Panc1 (cell line): ENCODE data around the gene STX18. TPM values are rescaled to one million over a fixed set of nuclear protein-coding genes. Genes with fewer than 3 reads are reported as not detected.

Experiments used
- ATAC-seq: fragments of 200-7000 bp; cut with Tn5 transposase; 2 replicates; pipeline ENCODE4 v1.9.1; 2020; ENCODE audit warnings: mild to moderate bottlenecking, moderate library complexity
- BruUV-seq: library from RNA; stranded (reverse); fragments of 400-500 nt; replicated peaks from 2 replicates; lab custom pipeline; 2021; lab: Mats Ljungman, UMichigan
- CTCF ChIA-PET: fragments of 300-600 bp; sonication (Branson Sonifier 250); formaldehyde crosslinking; loops from one replicate; lab custom pipeline; 2022; ENCODE audit warnings: antibody characterized with exemption; lab: Charles Lee
- POLR2A ChIA-PET: fragments of 300-600 bp; sonication (Branson Sonifier 250); formaldehyde crosslinking; loops from one replicate; lab custom pipeline; 2022; ENCODE audit warnings: antibody characterized with exemption; lab: Charles Lee
- DNase-seq: peaks from one replicate; pipeline ENCODE4 v3.0.0-alpha.2; 2010; ENCODE audit warnings: low read depth, low spot score
- H3K27ac ChIP-seq: 2 replicates; pipeline ENCODE4 v1.5.1; 2011; ENCODE audit warnings: mild to moderate bottlenecking, low read length, inconsistent platforms
- H3K27me3 ChIP-seq: fragments of 200-500 bp; sonication (Bioruptor generic); 2 replicates; pipeline ENCODE4 v1.6.0; 2014; ENCODE audit warnings: low read length, inconsistent platforms; ENCODE audit not compliant: control insufficient read depth, insufficient read depth
- H3K36me3 ChIP-seq: fragments of 200-500 bp; sonication (Bioruptor generic); 2 replicates; pipeline ENCODE4 v1.5.1; 2014; ENCODE audit warnings: inconsistent platforms, mild to moderate bottlenecking, low read length, moderate library complexity; ENCODE audit not compliant: control insufficient read depth, insufficient read depth
- H3K4me1 ChIP-seq: 2 replicates; pipeline ENCODE4 v1.5.1; 2011; ENCODE audit warnings: inconsistent platforms, mild to moderate bottlenecking, low read length, moderate library complexity; ENCODE audit not compliant: control insufficient read depth, insufficient read depth
- H3K4me3 ChIP-seq, 2 experiments: 2 replicates each; pipeline ENCODE4 v1.5.1; 2011 to 2012; ENCODE audit warnings: low read depth in 2 of 2, low read length in 2 of 2, mild to moderate bottlenecking in 2 of 2, inconsistent platforms in 1 of 2, moderate library complexity in 1 of 2
- H3K9me3 ChIP-seq: fragments of 200-500 bp; sonication (Bioruptor generic); 2 replicates; pipeline ENCODE4 v1.5.1; 2014; ENCODE audit warnings: low read depth, mild to moderate bottlenecking, inconsistent platforms, low read length, moderate library complexity; ENCODE audit not compliant: control insufficient read depth, insufficient read depth
- POLR2AphosphoS5 ChIP-seq: IDR thresholded peaks from 2 replicates; pipeline ENCODE4 v1.6.1; 2012; ENCODE audit warnings: mild to moderate bottlenecking, low read depth, low read length, moderate library complexity
- SIN3A ChIP-seq: IDR thresholded peaks from 2 replicates; pipeline ENCODE4 v1.6.1; 2012; ENCODE audit warnings: low read depth, mild to moderate bottlenecking, low read length, moderate library complexity, borderline replicate concordance; ENCODE audit not compliant: insufficient read depth
- TCF7L2 ChIP-seq: IDR thresholded peaks from 2 replicates; pipeline ENCODE4 v1.6.1; 2011; ENCODE audit warnings: mild to moderate bottlenecking, low read depth, low read length, inconsistent platforms
- in situ Hi-C: cut with HindIII; loops from 2 replicates; pipeline ENCODE4 v1.10.0; 2016; ENCODE audit warnings: low sequenced_read_pairs, low pct_unique_long_range_greater_than_20kb
- intact Hi-C: fragments of 100-400 bp; cut with micrococcal nuclease; formaldehyde crosslinking; loops from one replicate; pipeline ENCODE4 v1.10.0; 2022; ENCODE audit not compliant: unreplicated experiment
- total RNA-seq: library from RNA; stranded (reverse); gene quantifications from one replicate; pipeline ENCODE4 v1.2.1, GENCODE V29; 2021; ENCODE audit not compliant: unreplicated experiment
- TF ChIP-seq, protein P1 (sequence below), 2 experiments: IDR thresholded peaks; 2 replicates each; pipeline ENCODE4 v1.6.1; 2011 to 2012; ENCODE audit warnings: low read depth in 2 of 2, control low read depth in 1 of 2, low read length in 1 of 2, mild to moderate bottlenecking in 1 of 2, moderate library complexity in 1 of 2; ENCODE audit not compliant: insufficient read depth in 1 of 2
- TF ChIP-seq, protein P2 (sequence below): fragments of 450-650 bp; IDR thresholded peaks from 2 replicates; pipeline ENCODE4 v1.5.1; 2017; ENCODE audit warnings: mild to moderate bottlenecking

Gene STX18
- total RNA-seq, 1 experiment from 2014 or later = 15.0 TPM

DNA sequence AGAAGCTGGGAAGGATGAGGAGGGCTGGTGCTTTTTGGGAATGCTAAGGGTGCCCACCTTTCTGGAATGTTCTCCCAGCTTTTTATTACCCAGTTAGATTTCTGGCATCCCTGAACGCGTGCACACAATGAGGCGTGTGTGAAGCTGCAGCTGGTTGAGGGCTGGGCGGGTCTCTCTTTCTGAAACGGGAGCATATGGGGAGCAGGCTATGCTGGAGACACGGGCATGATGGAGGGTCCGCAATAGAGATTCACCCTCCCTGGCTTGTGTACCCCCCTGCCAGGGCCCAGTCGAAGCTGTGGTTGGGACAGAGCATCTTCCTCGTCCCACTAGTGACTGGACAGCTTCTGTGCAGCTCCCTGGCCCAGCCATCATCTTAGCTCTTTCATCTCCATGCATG lies 146.5 kb downstream of the STX18 start:
- CTCF ChIA-PET = no interaction called here
- no peak for TF ChIP-seq TCF7L2
- no peak for TF ChIP-seq SIN3A
- TF ChIP-seq, protein P1, sequence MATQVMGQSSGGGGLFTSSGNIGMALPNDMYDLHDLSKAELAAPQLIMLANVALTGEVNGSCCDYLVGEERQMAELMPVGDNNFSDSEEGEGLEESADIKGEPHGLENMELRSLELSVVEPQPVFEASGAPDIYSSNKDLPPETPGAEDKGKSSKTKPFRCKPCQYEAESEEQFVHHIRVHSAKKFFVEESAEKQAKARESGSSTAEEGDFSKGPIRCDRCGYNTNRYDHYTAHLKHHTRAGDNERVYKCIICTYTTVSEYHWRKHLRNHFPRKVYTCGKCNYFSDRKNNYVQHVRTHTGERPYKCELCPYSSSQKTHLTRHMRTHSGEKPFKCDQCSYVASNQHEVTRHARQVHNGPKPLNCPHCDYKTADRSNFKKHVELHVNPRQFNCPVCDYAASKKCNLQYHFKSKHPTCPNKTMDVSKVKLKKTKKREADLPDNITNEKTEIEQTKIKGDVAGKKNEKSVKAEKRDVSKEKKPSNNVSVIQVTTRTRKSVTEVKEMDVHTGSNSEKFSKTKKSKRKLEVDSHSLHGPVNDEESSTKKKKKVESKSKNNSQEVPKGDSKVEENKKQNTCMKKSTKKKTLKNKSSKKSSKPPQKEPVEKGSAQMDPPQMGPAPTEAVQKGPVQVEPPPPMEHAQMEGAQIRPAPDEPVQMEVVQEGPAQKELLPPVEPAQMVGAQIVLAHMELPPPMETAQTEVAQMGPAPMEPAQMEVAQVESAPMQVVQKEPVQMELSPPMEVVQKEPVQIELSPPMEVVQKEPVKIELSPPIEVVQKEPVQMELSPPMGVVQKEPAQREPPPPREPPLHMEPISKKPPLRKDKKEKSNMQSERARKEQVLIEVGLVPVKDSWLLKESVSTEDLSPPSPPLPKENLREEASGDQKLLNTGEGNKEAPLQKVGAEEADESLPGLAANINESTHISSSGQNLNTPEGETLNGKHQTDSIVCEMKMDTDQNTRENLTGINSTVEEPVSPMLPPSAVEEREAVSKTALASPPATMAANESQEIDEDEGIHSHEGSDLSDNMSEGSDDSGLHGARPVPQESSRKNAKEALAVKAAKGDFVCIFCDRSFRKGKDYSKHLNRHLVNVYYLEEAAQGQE (IDR thresholded peaks at IDR 0.05; ENCODE audit: insufficient read depth in 1 of 2, low read depth in 2 of 2, low read length in 1 of 2) = no peak
- TF ChIP-seq POLR2AphosphoS5 = no peak
- TF ChIP-seq, protein P2, sequence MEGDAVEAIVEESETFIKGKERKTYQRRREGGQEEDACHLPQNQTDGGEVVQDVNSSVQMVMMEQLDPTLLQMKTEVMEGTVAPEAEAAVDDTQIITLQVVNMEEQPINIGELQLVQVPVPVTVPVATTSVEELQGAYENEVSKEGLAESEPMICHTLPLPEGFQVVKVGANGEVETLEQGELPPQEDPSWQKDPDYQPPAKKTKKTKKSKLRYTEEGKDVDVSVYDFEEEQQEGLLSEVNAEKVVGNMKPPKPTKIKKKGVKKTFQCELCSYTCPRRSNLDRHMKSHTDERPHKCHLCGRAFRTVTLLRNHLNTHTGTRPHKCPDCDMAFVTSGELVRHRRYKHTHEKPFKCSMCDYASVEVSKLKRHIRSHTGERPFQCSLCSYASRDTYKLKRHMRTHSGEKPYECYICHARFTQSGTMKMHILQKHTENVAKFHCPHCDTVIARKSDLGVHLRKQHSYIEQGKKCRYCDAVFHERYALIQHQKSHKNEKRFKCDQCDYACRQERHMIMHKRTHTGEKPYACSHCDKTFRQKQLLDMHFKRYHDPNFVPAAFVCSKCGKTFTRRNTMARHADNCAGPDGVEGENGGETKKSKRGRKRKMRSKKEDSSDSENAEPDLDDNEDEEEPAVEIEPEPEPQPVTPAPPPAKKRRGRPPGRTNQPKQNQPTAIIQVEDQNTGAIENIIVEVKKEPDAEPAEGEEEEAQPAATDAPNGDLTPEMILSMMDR = no peak
- no peak overlapping the region for H3K27ac ChIP-seq
- H3K36me3 ChIP-seq = no peaks in the 10 kb centered on the region
- POLR2A ChIA-PET = interaction anchor here (1.4 kb wide), 1 partner anchor 8 kb away, joined by 3 read pairs; the partner anchor contains the start of gene NSG1
- in situ Hi-C loops = no loop called here
- H3K4me1 ChIP-seq = no peaks in the 10 kb centered on the region
- intact Hi-C loops = no loop called here
- no peaks in the 10 kb centered on the region for H3K9me3 ChIP-seq
- no peak for DNase-seq
- H3K27me3 ChIP-seq = no peaks in the 10 kb centered on the region; the same call in none of the 2 replicates
- ATAC-seq = no peak
- no TSS peak for BruUV-seq
- no peak overlapping the region for H3K4me3 ChIP-seq

DNA sequence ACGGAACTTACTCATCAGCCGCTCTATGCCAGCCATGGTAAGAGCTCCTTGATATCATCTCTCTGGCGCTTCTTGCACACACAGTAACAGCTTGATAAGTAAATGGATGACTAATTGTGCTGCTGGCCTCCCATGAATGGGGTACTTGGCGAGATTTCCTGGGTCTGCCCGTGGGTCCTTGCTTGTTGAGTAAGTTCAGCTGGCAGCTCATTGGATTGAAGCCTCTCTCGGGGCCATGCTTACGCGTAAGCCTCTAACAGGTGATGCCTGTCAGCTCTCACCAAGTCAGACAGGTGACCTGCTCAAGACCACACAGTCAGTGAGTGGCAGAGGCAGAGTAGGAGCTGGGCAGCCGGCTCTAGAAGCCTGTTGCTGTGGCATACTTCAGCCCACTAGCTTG lies 147.2 kb downstream of the STX18 start:
- Histone ChIP-seq H3K36me3 (no peaks in the 10 kb centered on the region), H3K27me3 (no peaks in the 10 kb centered on the region; the same call in 1 of the 2 replicates), H3K4me1 (no peaks in the 10 kb centered on the region), H3K4me3 (no peak overlapping the region), H3K9me3 (no peaks in the 10 kb centered on the region), H3K27ac (no peak overlapping the region)
- in situ Hi-C loops = no loop called here
- BruUV-seq = no TSS peak
- ChIA-PET POLR2A (interaction anchor here (0.5 to 1.4 kb wide), 2 partner anchors 7 to 495 kb away, joined by 3 to 5 read pairs; partner anchors contain the start of gene NSG1), CTCF (no interaction called here)
- intact Hi-C loops = no loop called here
- ATAC-seq (no peak), DNase-seq (no peak)
- TF ChIP-seq, protein P1 (IDR thresholded peaks at IDR 0.05; ENCODE audit: insufficient read depth in 1 of 2, low read depth in 2 of 2, low read length in 1 of 2) = no peak
- TF ChIP-seq POLR2AphosphoS5 (no peak), TCF7L2 (no peak), SIN3A (no peak)
- TF ChIP-seq, protein P2 = no peak
